HL-60 (cell line): Measurements from ENCODE around the gene DNMT3A.

ENCODE experiments used
- DNase-seq, 2 experiments: peaks; one replicate each; pipeline ENCODE4 v3.0.0-alpha.2; 2010 to 2020; ENCODE audit warnings: low read depth in 1 of 2, low spot score in 1 of 2
- H3K27ac ChIP-seq: fragments of 250-450 bp; sonication (Bioruptor Pico); replicated peaks from 2 replicates; pipeline ENCODE4 v1.5.1; 2020; ENCODE audit warnings: mild to moderate bottlenecking, moderate library complexity
- H3K27me3 ChIP-seq: fragments of 250-450 bp; sonication (Bioruptor Pico); 2 replicates; pipeline ENCODE4 v1.5.1; 2021; ENCODE audit warnings: mild to moderate bottlenecking, moderate library complexity; ENCODE audit not compliant: insufficient read depth, poor library complexity, severe bottlenecking
- H3K4me3 ChIP-seq: replicated peaks from 2 replicates; pipeline ENCODE4 v1.5.1; 2011; ENCODE audit warnings: mild to moderate bottlenecking, control low read depth, low read length; ENCODE audit not compliant: insufficient read depth
- GABPA ChIP-seq: IDR thresholded peaks from 2 replicates; pipeline ENCODE4 v1.6.1; 2012; ENCODE audit warnings: low read depth
- POLR2AphosphoS5 ChIP-seq: IDR thresholded peaks from 2 replicates; pipeline ENCODE4 v1.6.1; 2012; ENCODE audit warnings: low read depth
- REST ChIP-seq: IDR thresholded peaks from 2 replicates; pipeline ENCODE4 v1.6.1; 2012; ENCODE audit warnings: low read depth; ENCODE audit not compliant: insufficient replicate concordance
- SPI1 ChIP-seq: IDR thresholded peaks from 2 replicates; pipeline ENCODE4 v1.6.1; 2012; ENCODE audit warnings: low read depth, mild to moderate bottlenecking, borderline replicate concordance
- TF ChIP-seq, protein P1 (sequence below): IDR thresholded peaks from one replicate; pipeline ENCODE4 v1.5.1; 2011; ENCODE audit warnings: low read length, control low read depth, inconsistent platforms; ENCODE audit not compliant: insufficient read depth

Gene DNMT3A

DNA sequence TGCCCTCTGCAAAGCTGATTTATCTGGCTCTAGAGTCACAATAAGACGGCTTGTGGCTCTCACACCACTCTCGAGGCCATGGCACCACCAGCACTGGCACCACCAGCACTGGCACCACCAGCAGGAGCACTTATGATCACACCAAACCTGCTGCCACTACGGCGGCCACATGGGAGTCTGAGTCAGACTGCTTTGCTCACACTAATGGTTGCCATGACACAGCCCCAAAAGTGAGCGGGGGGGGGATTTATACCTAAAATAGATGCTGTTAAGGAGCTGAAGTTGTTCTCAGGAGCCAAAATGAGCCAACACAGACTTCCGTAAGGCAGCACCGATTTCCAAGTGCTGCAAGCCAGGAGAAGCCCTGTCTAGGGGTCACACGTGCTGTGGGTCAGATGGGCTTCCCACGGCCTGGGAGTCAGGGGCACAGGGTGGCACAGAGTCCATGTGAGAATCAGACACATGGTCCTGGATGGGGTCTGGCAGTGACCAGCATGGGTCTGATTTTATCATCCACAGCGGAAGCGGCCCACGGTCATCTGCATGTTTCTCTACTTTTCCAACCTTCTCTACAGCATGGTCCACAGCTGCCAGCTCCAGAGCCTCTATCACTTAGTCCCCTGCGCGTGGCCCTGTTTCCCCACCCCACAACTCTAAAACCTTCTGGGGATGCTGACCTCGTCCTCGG, 16.7 kb downstream of the DNMT3A start:
- DNase-seq = no peak
- no peak overlapping the region for H3K4me3 ChIP-seq
- no peak overlapping the region for H3K27ac ChIP-seq
- no peak for TF ChIP-seq SPI1
- no peak for TF ChIP-seq POLR2AphosphoS5
- TF ChIP-seq, protein P1, sequence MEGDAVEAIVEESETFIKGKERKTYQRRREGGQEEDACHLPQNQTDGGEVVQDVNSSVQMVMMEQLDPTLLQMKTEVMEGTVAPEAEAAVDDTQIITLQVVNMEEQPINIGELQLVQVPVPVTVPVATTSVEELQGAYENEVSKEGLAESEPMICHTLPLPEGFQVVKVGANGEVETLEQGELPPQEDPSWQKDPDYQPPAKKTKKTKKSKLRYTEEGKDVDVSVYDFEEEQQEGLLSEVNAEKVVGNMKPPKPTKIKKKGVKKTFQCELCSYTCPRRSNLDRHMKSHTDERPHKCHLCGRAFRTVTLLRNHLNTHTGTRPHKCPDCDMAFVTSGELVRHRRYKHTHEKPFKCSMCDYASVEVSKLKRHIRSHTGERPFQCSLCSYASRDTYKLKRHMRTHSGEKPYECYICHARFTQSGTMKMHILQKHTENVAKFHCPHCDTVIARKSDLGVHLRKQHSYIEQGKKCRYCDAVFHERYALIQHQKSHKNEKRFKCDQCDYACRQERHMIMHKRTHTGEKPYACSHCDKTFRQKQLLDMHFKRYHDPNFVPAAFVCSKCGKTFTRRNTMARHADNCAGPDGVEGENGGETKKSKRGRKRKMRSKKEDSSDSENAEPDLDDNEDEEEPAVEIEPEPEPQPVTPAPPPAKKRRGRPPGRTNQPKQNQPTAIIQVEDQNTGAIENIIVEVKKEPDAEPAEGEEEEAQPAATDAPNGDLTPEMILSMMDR = no peak
- no peak for TF ChIP-seq REST
- no peak for TF ChIP-seq GABPA
- H3K27me3 ChIP-seq = no peaks in the 10 kb centered on the region

DNA sequence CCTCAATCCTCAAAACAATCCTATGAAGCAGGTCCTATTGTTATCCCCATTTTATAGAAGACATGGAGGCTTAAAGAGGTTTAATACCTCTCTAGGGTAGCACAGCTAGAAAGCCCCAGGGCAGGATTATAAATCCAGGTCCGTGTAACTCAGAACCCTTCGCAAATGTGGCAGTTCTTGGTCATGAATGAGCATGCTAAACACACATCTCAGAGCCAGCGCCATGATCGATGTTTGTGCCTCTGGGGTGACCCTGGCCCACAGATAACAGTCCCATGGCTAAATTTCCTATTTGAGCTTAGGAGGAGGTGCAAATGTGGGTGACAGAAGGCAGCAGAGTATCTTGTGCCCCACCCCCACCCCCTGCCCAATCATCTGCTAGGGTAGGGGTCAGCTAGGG, 17.5 kb downstream of the DNMT3A start:
- no peak overlapping the region for H3K27ac ChIP-seq
- no peak overlapping the region for H3K4me3 ChIP-seq
- no peaks in the 10 kb centered on the region for H3K27me3 ChIP-seq
- DNase-seq = no peak
- TF ChIP-seq SPI1 (no peak), REST (no peak), POLR2AphosphoS5 (no peak), GABPA (no peak)
- TF ChIP-seq, protein P1 = no peak

DNA sequence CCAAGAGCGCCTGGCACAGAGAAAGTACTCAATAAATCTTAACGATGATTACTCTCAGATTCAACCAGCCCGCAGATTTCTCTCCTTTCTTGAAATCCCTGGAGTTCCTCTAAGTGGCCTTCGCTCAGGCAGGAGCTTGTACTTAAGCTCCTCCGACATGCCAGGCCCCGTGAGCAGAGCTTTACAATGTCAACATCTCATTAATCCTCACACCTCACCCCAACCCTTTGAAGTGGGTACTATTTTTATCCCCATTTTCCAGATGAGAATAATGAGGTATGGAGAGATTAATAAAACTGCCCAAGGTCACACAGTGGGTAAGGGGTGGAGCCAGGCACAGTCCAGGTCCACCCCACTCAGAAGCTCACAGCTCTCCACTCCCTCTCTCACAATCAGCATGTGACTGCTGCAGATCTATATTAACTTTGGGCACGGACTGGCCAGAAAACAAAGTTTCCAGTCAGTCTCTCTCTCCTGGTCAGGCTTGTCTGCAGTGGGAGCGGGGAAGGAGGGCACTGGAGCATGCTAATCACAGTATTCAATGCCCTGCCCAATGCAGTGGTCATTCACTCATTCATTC, 18.0 kb downstream of the DNMT3A start:
- no peak for TF ChIP-seq GABPA
- no peak for TF ChIP-seq POLR2AphosphoS5
- TF ChIP-seq, protein P1 = no peak
- no peak for TF ChIP-seq REST
- no peak for TF ChIP-seq SPI1
- DNase-seq = no peak
- H3K4me3 ChIP-seq = no peak overlapping the region
- no peaks in the 10 kb centered on the region for H3K27me3 ChIP-seq
- H3K27ac ChIP-seq = no peak overlapping the region
